Stimulated activated CD8-positive, alpha-beta memory T cell treated with anti-CD3 and anti-CD28 coated beads, Interleukin-15, amount 100 ng/mL, for 48 hours (primary cell): Measurements from ENCODE around the gene XYLT2.
A peak's percentile ranks its signal among the peaks of the same experiment; 100 is the strongest.

Experiments used
- DNase-seq, 2 donors: peaks; one replicate each; pipeline ENCODE4 v3.0.0-alpha.2; 2020; ENCODE audit warnings: low read depth in 2 of 2

Gene XYLT2

GRCh38 chr17:50363217-50364060 is 17.5 kb downstream of the XYLT2 start:
- DNase-seq: no peak

GRCh38 chr17:50364061-50364458 is 18.1 kb downstream of the XYLT2 start:
- DNase-seq: no peak

GRCh38 chr17:50364715-50365114 is 18.8 kb downstream of the XYLT2 start:
- no peak for DNase-seq

GRCh38 chr17:50365165-50365564 is 19.2 kb downstream of the XYLT2 start:
- no peak for DNase-seq

- DNase-seq: no peak
These were observed 19.9 kb downstream of the XYLT2 start for GRCh38 chr17:50365649-50366393.

- no peak for DNase-seq
These were observed 21.5 kb downstream of the XYLT2 start for GRCh38 chr17:50367401-50367800.

GRCh38 chr17:50370052-50370451 is 24.1 kb downstream of the XYLT2 start:
- no peak for DNase-seq

GRCh38 chr17:50371526-50371925 is 25.6 kb downstream of the XYLT2 start:
- DNase-seq: no peak

- no peak for DNase-seq
These were observed 26.4 kb downstream of the XYLT2 start for GRCh38 chr17:50372222-50372757.

- DNase-seq: peak; percentile 71 to 75
These were observed 27.0 kb downstream of the XYLT2 start, which contains the start of the genes EME1 and MRPL27 for GRCh38 chr17:50372758-50373556. EME1 (plus strand) TSS chr17:50373229; CDS start chr17:50375209, 1,980 bp downstream. MRPL27 (minus strand) TSS chr17:50373184; CDS start chr17:50373170, 14 bp downstream.

- no peak for DNase-seq
These were observed 27.8 kb downstream of the XYLT2 start for GRCh38 chr17:50373705-50374104.

- DNase-seq: no peak
These were observed 30.1 kb downstream of the XYLT2 start for GRCh38 chr17:50375858-50376538.

GRCh38 chr17:50379351-50380132 is 33.6 kb downstream of the XYLT2 start:
- no peak for DNase-seq

GRCh38 chr17:50380369-50381259 is 34.7 kb downstream of the XYLT2 start:
- no peak for DNase-seq

- DNase-seq: no peak
These were observed 35.4 kb downstream of the XYLT2 start for GRCh38 chr17:50381260-50381815.

GRCh38 chr17:50381920-50382319 is 36.0 kb downstream of the XYLT2 start:
- no peak for DNase-seq

GRCh38 chr17:50382931-50383330 is 37.0 kb downstream of the XYLT2 start:
- no peak for DNase-seq

GRCh38 chr17:50386510-50386909 is 40.6 kb downstream of the XYLT2 start:
- DNase-seq: no peak

GRCh38 chr17:50388728-50389127 is 42.8 kb downstream of the XYLT2 start:
- DNase-seq: no peak
